ENCODE data around the gene ARSD. TPM values are rescaled to one million over a fixed set of nuclear protein-coding genes. Genes with fewer than 3 reads are reported as not detected.

Gene ARSD
- polyA plus RNA-seq, 1 donor (not counting 4 experiments of a cell fraction or from before 2014, with no cell fraction given): 7.9 TPM

- H2AFZ ChIP-seq (ENCODE audit: control insufficient read depth, low read length): peak overlapping the region; percentile 53
- peak overlapping the region; percentile 62 for H3K4me2 ChIP-seq (ENCODE audit: control insufficient read depth, extremely low read depth, insufficient read depth, low read depth, low read length)
- TF ChIP-seq CTCF (optimal IDR thresholded peaks at IDR 0.05 in 1 of 3, IDR thresholded peaks at IDR 0.05 in 1 of 3, conservative IDR thresholded peaks at IDR 0.05 in 1 of 3; ENCODE audit: extremely low read depth in 1 of 3, insufficient read depth in 2 of 3, low read length in 3 of 3) (no peak), EZH2 (IDR thresholded peaks at IDR 0.05; ENCODE audit: low read length) (no peak)
- H3K9ac ChIP-seq (ENCODE audit: control insufficient read depth, extremely low read depth, insufficient read depth, low read length): no peak overlapping the region
- H3K9me3 ChIP-seq (ENCODE audit: control insufficient read depth, low read depth, low read length): no peaks in the 10 kb centered on the region
- H3K4me3 ChIP-seq (ENCODE audit: control insufficient read depth in 2 of 3, extremely low read depth in 1 of 3, insufficient read depth in 2 of 3, low read depth in 1 of 3, low read length in 3 of 3): peak overlapping the region in 1 of 3 experiments; percentile 13
- no peaks in the 10 kb centered on the region for H4K20me1 ChIP-seq (ENCODE audit: control insufficient read depth, extremely low read depth, insufficient read depth, low read length)
- dilution Hi-C loops (cut with MboI; ENCODE audit: extremely low pct_ligation_motif_present, low sequenced_read_pairs): no loop called here
- H3K36me3 ChIP-seq (ENCODE audit: control insufficient read depth in 2 of 2, extremely low read depth in 1 of 2, insufficient read depth in 2 of 2, low read length in 2 of 2): no peaks in the 10 kb centered on the region
- no peaks in the 10 kb centered on the region for H3K9me1 ChIP-seq (ENCODE audit: control insufficient read depth, extremely low read depth, insufficient read depth, low read length)
- H3K4me1 ChIP-seq (ENCODE audit: control insufficient read depth, extremely low read depth, insufficient read depth, low read length): peaks cover 18% of the 10 kb centered on the region
- H3K79me2 ChIP-seq (ENCODE audit: control insufficient read depth, insufficient read depth, low read length): no peaks in the 10 kb centered on the region
- FAIRE-seq (no peak), DNase-seq (ENCODE audit: low read depth, low spot score) (no peak)
- no peaks in the 10 kb centered on the region for H3K27me3 ChIP-seq (ENCODE audit: control insufficient read depth, extremely low read depth, insufficient read depth, low read length)
- H3K27ac ChIP-seq (ENCODE audit: control insufficient read depth, insufficient read depth, low read length): no peak overlapping the region
Measured at GRCh38 chrX:2897311-2897689, 31.8 kb downstream of the ARSD start.

- TF ChIP-seq EZH2 (IDR thresholded peaks at IDR 0.05; ENCODE audit: low read length): no peak
- no peak for TF ChIP-seq CTCF (optimal IDR thresholded peaks at IDR 0.05 in 1 of 3, IDR thresholded peaks at IDR 0.05 in 1 of 3, conservative IDR thresholded peaks at IDR 0.05 in 1 of 3; ENCODE audit: extremely low read depth in 1 of 3, insufficient read depth in 2 of 3, low read length in 3 of 3)
- no peak overlapping the region for H3K4me2 ChIP-seq (ENCODE audit: control insufficient read depth, extremely low read depth, insufficient read depth, low read depth, low read length)
- H3K9ac ChIP-seq (ENCODE audit: control insufficient read depth, extremely low read depth, insufficient read depth, low read length): no peak overlapping the region
- FAIRE-seq (no peak), DNase-seq (ENCODE audit: low read depth, low spot score) (no peak)
- dilution Hi-C loops (cut with MboI; ENCODE audit: extremely low pct_ligation_motif_present, low sequenced_read_pairs): no loop called here
- no peak overlapping the region for H3K4me3 ChIP-seq (ENCODE audit: control insufficient read depth in 2 of 3, extremely low read depth in 1 of 3, insufficient read depth in 2 of 3, low read depth in 1 of 3, low read length in 3 of 3)
- H3K9me3 ChIP-seq (ENCODE audit: control insufficient read depth, low read depth, low read length): no peaks in the 10 kb centered on the region
- no peaks in the 10 kb centered on the region for H3K27me3 ChIP-seq (ENCODE audit: control insufficient read depth, extremely low read depth, insufficient read depth, low read length)
- no peak overlapping the region for H3K27ac ChIP-seq (ENCODE audit: control insufficient read depth, insufficient read depth, low read length)
- H3K79me2 ChIP-seq (ENCODE audit: control insufficient read depth, insufficient read depth, low read length): no peaks in the 10 kb centered on the region
- H4K20me1 ChIP-seq (ENCODE audit: control insufficient read depth, extremely low read depth, insufficient read depth, low read length): no peaks in the 10 kb centered on the region
- no peaks in the 10 kb centered on the region for H3K9me1 ChIP-seq (ENCODE audit: control insufficient read depth, extremely low read depth, insufficient read depth, low read length)
- H3K36me3 ChIP-seq (ENCODE audit: control insufficient read depth in 2 of 2, extremely low read depth in 1 of 2, insufficient read depth in 2 of 2, low read length in 2 of 2): no peaks in the 10 kb centered on the region
- peaks cover 18% of the 10 kb centered on the region for H3K4me1 ChIP-seq (ENCODE audit: control insufficient read depth, extremely low read depth, insufficient read depth, low read length)
- no peak overlapping the region for H2AFZ ChIP-seq (ENCODE audit: control insufficient read depth, low read length)
Measured at GRCh38 chrX:2894885-2895292, 34.2 kb downstream of the ARSD start.
